G401 (cell line): ENCODE data around the gene PPM1L. TPM values are rescaled to one million over a fixed set of nuclear protein-coding genes. Genes with fewer than 3 reads are reported as not detected.

Experiments used
- DNase-seq: peaks from one replicate; pipeline ENCODE4 v3.0.0-alpha.2; 2015; ENCODE audit warnings: low spot score
- in situ Hi-C: cut with HindIII; loops from 2 replicates; pipeline ENCODE4 v1.10.0; 2016; ENCODE audit warnings: low sequenced_read_pairs, mixed read lengths
- total RNA-seq: library from RNA; depleted of rRNA; stranded (reverse); fragments of >200 nt; shearing (Covaris generic); gene quantifications from 2 replicates; pipeline ENCODE4 v1.2.3, GENCODE V29; 2014

PPM1L gene
- total RNA-seq, 1 experiment from 2014 or later: under 0.01 TPM

DNA sequence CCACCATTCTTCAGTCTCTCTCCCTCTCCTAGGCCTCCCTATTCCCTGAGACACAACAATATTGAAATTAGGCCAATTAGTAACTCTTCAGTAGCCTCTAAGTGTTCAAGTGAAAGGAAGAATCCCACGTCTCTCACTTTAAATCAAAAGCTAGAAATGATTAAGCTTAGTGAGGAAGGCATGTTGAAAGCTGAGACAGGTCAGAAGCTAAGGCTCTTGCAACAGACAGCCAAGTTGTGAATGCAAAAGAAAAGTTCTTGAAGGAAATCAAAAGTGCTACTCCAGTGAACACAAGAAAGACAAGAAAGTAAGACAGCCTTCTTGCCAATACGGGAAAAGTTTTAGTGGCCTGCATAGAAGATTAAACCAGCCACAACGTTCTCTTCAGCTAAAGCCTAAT, 41.3 kb downstream of the PPM1L start:
- in situ Hi-C loops: no loop called here
- no peak for DNase-seq

DNA sequence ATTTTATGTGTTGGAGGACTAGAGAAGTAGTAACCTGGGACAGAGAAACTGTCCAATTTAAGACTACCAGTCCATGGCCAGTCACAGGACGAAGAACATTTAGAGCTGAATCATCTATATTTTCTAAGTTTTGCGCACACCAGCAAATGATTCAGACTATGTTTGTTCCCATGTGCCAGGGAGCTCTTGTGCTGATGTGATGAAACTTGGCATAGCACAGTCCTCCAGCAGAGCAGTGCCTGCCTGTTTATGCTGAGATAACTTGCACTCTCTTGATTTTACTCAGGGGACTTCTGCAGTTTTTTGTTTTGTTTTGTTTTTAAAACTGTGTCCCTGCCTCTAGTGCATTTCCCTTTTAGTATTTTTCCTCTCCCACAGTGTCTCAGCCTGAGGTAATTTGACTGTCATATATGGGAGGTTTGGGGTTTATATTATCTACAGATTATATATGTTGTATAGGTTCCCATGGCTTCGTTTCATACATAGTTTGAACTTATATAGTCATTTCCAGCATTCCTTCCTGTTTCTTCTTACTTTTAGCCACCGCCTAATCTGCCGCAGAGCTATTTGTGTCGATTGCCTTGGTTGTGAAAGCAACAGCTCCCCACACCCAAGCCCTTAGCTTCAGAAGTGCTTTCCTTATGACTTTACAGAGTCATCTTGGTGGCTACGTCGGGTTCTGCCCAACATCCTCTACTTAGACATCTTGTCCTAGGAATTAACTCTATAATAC, 45.5 kb downstream of the PPM1L start:
- peak; percentile 56 for DNase-seq
- in situ Hi-C loops: no loop called here

DNA sequence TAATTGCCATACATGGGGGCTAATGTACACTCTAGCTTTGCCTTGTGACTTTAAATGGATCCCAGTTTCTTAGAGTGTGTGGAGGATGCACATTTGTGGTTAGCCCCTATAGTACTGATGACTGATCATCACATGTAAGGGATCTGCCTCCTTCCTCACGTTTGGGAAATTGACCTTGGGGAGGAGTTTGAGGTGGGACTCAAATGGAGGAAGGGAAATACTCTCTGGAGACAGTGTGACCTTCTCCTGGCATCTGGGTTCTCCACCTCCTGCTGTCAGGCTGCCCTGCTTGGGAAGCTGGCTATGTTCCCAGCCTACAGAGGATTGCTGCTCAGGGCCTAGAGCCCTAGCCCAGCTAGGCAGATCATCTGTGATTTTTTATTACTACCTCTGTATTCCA, 48.7 kb downstream of the PPM1L start:
- in situ Hi-C loops: no loop called here
- peak; percentile 74 for DNase-seq

DNA sequence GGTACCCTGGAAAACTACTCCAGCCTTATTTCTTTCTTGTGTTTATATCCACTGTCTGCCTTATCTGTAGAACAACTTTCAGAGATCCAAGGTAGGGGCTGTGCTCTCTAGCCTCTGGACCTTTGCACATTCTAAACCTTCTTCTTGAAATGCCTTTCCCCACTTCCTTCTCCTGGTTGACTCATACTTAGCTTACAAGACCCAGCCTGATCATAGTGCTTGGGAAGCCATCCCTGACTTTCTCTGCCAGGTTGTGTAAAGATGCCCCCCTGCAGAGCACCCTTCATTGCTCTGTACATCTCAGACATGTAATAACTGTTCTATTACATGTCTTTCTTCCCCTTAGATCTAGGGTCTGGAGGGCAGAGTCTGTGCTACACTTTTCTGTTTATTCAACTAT, 50.1 kb downstream of the PPM1L start:
- DNase-seq: no peak
- in situ Hi-C loops: no loop called here

DNA sequence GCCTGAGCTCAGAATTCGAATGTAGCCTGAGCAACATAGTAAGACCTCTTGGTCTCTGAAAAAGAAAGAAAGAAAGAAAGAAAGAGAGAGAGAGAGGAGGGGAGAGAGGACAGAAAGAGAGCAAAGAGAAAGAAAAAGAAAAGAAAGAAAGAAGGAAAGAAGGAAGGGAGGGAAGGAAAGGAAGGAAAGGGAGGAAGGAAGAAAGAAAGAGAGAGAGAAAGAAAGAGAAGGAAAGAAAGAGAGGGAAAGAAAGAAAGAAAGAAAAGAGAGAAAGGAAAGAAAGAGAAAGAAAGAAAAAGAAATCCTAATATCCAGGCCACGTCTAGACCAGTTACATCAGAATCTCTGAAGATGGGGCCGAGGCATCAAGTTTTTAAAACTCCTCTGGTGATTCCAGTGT, 50.7 kb downstream of the PPM1L start:
- in situ Hi-C loops: no loop called here
- DNase-seq: no peak

DNA sequence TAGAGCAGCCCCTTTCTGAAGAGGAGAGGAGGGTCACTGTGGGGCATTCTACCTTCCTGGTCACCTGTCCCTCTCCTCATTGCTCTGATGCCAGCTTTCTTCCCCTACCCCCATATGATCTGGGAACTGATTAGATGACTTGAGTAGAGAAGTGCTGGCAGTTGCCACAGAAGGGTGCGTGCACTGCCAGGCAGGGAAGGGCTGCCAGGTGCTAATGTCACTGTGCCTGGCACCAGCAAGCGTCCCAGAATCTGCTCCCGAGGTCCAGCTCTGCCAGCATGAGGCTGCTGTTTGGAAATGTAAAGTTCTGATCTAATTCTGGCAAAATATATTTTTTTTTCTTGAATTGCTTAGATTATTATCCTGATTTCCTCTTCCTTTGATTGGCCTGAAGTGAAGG, 52.8 kb downstream of the PPM1L start:
- peak; percentile 89 for DNase-seq
- in situ Hi-C loops: no loop called here

DNA sequence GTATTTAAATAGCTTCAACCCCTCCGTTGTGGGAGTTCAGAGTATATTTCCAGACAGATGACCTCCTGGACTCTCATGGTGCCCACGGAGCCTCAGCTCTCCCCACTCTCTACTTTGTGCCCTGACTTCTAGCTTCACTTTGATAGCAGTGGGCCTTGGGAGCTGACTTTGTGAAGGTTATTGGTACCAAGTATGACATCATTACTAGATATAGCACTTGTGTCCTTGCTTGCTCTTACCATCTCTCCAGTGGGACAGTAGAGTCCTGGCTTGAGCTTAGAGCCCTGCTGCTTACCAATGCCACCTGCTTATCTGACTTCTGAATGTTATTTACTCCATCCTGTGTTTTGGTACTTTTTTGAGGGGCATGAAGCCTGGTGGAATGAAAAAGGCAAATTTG, 53.4 kb downstream of the PPM1L start:
- in situ Hi-C loops: no loop called here
- DNase-seq: no peak

DNA sequence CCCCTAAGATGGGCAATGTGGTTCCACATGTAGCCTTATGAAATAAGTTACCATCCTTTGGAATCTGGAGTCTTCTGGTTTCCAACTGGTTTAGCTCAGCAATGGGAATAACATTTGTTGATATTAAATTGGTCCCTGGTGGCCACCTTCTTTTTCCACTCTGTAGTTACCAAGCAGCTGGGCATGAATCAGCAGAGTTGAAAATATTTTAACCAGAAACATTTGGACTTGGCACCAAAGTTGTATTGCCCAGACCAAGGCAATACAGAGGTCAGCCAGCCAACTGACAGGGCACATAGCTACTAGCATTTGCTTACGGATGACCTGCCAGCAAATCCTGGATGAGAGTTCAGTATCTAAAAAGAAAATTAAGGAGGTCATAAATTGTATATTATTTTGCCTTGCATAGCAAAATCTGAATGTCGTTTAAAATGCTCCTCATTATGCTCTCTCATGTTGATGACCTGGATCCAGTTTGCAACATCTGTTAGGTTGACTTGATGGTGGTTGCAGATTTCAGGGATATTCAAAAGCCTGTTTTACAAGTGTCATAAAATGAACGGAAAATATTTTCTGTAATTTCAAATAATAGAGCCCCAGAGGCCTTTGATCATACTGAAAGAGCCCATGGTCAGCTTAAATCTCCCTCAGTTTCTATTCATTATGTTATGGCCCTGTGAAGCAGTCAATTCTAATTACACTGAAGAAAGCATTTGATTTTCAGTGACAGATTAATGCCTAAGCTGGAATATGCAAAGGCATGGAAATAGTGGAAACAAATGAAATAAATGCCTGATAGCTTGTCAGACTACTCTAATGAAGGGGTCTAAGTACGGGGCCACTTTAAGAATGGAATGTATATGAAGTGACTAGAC, 54.6 kb downstream of the PPM1L start:
- in situ Hi-C loops: no loop called here

DNA sequence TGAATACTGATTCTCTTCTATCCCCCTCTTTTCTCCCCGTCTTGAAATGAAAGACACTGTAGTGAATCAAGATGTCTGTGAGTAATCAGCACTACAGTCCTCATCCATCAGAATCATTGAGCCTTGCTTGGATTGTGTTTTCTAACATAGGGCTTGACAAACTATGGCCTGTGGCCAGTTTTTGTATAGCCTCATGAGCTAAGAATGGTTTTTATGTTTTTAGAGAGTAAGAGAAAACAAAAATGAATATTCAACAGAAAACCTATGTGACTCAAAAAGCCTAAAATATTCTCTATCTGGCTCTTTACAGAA, 55.2 kb downstream of the PPM1L start:
- no peak for DNase-seq
- in situ Hi-C loops: no loop called here

More for the DNA sequence above, 54.6 kb downstream of the PPM1L start:
- DNase-seq: no peak

DNA sequence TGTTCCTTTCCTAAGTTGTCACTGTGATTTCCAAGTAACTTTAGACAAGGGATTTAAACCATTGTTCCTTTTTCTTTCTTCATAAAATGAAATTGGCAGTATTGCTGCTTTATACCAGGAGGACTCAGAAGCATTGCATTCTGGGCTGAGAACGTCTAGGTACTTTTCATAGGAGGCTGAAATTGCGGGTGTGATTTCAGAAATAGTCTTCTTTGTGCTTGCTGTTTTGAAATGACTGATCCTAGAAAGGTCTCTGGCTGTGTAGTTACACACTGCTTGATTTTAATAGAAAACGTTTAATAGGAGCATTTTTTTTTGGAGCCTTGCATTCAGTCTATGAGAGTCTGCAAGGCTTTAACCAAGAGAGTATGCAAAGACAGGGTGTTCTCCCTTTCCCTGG, 56.3 kb downstream of the PPM1L start:
- peak; percentile 26 for DNase-seq
- in situ Hi-C loops: no loop called here

DNA sequence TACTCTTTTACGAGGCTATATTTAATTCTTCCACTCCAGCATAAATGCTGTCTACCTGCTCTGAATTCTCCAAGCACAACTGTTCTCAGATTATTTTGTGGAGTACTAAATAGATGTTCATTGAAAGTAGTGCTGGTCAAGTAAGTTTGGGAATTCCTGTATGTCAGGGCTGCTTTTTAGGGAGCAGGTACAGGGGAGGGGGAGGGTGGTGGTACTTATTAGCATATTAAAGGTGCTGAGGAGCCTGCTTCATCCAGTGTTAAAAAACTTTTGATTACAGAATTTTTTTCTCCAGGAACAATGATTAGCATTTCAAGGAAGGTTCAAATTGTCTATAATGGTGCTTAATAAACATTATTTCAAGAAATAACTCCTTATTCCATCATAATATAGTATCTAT, 59.2 kb downstream of the PPM1L start:
- in situ Hi-C loops: no loop called here
- DNase-seq: no peak

DNA sequence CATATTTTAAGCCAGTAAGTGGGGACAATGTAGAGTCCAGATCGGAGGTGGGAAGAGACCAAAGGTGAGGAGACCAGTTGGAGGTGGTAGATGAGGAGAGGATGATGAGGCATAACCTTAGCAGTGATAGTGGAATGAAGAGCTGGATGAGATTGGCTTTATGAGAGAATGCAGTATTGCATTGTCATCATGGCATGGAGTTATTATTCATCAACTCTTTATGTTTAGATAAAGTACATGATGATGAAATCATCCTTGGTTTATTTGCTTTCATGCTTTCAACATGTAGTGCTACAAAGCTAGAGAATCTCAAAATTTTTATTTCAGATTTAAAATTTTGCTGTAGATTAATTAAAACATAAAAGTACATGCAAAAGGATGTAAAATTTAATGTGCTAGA, 64.0 kb downstream of the PPM1L start:
- in situ Hi-C loops: no loop called here
- DNase-seq: no peak

DNA sequence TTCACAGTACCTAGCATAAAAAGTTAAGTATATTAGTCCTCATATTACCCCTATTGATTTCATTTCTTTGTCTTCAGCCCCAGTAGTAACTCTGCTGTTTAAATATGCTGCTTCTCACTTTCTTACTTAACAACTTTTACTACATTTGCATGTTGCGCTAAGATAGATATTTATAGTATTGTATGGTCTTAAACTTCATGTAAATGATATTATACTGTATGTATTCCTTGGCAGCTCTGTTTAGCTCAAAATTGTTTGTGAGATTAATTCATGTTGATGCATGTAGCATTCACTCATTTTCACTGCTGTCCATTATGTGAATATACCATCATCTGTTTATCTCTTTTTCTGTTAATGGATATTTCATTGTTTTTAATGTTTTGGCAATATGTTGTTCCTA, 64.4 kb downstream of the PPM1L start:
- no peak for DNase-seq
- in situ Hi-C loops: no loop called here

DNA sequence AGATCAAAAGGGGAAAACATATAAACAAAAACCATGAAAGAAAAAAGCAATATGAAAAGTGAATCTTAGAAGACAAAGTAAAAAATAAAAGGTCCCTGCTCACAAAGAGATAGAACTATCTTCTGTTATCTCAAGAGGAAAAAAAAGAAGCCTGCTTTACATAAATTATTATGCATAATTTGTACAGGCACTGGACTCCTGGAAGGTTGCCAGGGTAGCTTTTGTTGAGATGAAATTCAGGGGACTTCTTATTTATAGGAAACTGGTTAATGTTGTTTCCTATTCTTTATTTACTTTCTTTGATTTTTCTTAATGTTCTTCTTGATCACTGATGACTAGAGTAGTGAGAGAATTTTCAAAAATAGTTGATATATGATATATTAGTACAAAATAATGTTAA, 66.9 kb downstream of the PPM1L start:
- in situ Hi-C loops: no loop called here
- DNase-seq: no peak

DNA sequence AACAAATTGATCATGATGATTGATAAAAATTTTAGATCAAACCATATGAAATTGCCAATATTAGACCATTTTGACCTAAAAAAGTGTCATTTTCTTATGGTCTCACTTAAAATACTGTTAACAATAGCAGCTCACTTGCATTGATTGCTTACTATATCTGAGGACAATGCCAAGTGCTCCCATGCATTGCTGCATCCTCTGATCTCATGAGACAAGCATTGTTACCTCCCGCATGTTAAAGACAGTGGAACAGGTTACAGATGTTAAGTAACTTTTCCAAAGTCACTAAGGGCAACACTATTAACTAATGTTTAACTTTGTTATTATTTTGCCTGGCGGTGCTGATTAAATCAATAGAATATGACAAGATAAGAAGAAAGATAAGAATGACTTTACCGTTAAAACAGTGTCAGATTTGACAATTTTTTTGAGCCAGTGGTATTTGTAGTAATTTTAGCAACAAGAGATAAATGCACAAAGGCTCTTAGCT, 69.3 kb downstream of the PPM1L start:
- no peak for DNase-seq
- in situ Hi-C loops: no loop called here

DNA sequence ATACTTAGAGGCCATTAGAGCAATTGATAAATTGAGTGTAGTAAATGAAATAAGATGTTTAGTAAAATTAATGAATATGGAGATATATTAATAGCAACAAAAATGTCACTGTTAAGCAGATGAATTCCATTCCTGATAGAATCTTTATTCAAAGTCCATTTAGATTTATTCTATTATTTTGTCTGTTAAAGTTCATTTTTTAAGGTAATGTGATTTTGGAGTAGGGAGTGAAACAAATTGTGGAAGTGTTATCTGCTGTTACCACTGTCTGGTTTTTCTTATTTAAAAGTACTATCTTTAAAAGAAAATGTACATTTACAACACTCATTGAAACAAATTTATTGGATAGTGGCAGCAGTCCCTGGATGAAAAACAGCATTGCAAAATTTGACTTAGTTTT, 70.4 kb downstream of the PPM1L start:
- in situ Hi-C loops: no loop called here
- no peak for DNase-seq

DNA sequence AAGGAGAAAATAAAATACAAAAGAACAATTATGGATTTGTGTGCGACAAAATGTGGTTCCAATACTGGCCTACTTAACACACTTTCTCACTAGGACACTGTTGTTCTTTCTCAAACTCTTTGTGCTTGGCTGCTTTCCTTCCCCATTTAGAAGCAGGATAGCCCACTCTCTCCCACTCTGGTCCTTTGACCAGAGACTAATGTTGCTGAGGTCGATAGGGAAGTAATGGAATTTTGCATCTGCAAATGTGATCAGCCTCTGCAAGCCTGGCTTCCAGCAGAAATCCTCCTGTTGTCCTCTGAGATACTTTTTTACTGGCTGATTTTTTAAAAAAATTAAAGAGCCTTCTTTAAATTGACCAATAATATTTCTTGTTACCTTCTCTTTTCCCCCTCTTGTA, 71.0 kb downstream of the PPM1L start:
- no peak for DNase-seq
- in situ Hi-C loops: no loop called here

DNA sequence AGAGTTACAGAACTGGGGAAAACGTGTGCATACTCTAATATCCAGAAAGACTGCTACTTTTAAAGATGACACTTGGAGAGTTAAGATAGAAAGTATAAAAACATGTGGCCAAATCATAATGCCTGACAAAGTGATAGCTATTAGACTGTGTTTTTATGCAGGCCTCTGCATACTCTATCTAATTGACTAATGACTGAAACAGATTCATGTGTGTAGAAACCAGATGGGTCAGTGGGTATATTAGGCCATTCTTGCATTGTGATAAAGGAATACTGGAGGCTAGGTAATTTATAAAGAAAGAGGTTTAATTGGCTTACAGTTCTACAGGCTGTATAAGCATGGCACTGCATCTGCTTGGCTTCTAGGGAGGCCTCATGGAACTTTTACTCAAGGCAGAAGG, 71.5 kb downstream of the PPM1L start:
- no peak for DNase-seq
- in situ Hi-C loops: no loop called here

DNA sequence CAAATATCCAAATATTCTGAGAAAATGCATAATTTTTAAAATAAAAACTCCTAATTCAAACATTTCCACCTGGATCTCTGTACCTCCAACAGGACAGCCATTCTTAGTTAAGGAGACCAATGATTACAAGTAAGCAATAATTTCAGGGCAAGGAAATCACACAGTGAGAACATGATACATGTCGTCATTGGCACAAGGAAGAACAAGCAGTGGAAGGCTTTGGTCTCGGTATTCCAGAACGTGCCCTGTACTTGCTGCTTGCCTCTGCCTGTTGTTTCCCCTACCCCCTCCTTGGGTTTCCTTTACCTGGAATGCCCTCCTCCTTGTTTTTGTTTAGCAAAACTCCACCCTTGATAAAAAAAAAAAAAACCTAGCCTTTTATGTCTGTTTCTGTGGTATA, 72.8 kb downstream of the PPM1L start:
- in situ Hi-C loops: no loop called here
- no peak for DNase-seq

DNA sequence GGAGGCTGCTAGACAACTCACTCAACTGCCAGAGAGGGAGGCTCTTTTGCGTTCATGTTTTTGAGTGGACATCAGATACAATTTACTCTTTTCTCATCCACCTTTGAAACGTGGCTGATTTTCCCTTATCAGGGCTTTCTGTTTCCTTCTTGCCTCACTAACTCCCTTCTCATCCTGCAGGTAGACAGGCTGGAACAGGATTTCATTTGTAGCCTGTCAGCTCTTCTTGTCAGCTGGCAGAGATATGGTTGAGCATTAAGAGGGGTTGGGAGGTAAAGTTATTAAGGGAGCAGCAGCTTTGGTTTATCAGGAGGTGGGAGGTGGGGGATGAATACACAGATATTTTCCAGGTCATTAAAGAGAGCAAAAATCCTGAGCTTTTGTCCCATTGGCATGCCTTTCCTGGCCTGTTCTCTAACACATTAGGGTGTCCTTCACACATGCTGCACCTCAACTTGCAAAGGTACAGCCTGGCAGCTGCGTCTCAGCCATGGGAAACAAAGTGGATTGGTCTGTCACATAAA, 73.5 kb downstream of the PPM1L start:
- in situ Hi-C loops: no loop called here
- peak; percentile 61 for DNase-seq
